ENCODE results near the gene LRRC74A. TPM values are rescaled to one million over a fixed set of nuclear protein-coding genes. Genes with fewer than 3 reads are reported as not detected.

Gene LRRC74A
- polyA plus RNA-seq, 1 donor (not counting 4 experiments of a cell fraction or from before 2014, with no cell fraction given) = not detected

DNA sequence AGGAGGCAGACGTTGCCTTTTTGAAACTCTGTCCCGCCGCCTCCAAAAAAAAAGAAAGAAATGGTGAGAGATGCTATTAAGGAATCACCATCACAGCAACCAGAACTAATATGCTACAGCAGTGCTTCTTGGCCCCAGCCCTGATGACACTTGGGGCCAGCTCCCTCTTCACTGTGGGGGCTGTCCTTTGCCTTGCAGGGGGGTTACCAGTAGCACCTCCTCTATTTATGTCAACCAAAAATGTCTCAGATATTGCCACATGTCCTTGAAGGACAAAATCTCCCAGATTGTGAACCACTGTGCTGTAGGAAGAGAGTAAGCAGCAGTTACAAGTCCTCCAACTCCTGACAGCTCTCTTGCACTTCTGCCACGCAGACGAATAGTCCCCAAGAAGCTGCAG is 76.4 kb downstream of the LRRC74A start:
- FAIRE-seq = no peak
- no peaks in the 10 kb centered on the region for H3K36me3 ChIP-seq (ENCODE audit: control insufficient read depth in 2 of 2, extremely low read depth in 1 of 2, insufficient read depth in 2 of 2, low read length in 2 of 2)
- dilution Hi-C loops (cut with MboI; ENCODE audit: extremely low pct_ligation_motif_present, low sequenced_read_pairs) = no loop called here

DNA sequence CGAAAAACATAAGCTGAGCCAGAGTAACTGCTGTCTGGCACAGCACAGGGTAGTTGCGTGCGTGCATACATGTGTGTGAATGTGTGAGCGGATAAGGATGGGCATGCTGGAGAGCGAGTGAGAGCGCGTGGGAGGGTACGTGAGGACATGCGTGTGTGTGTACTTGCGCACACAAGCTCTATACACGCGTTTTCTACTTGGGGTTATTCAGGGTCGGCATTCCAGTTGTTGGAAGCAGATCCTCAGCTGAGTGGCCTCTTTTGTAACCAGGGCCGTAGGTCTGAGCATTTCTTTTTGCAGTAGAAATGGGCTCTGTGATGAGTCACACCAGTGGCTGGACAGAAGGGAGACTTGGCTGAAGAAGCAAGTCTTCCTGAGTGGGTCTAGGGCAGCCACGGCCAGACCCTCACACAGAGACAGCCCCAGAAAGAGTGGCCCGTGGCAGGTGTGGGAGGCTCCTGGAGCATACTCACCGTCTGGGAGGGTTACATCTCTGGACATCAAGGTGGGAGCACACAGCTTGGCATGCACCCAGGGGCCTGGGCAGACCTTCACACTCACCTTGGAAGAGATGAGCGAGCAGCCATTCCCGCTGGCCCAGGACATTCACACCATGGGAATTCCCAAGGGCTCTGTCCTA is 78.0 kb downstream of the LRRC74A start:
- no peaks in the 10 kb centered on the region for H4K20me1 ChIP-seq (ENCODE audit: control insufficient read depth, extremely low read depth, insufficient read depth, low read length)
- peak overlapping the region; percentile 58 for H3K4me2 ChIP-seq (ENCODE audit: control insufficient read depth, extremely low read depth, insufficient read depth, low read depth, low read length)
- no peaks in the 10 kb centered on the region for H3K27me3 ChIP-seq (ENCODE audit: control insufficient read depth, extremely low read depth, insufficient read depth, low read length)
- no peak overlapping the region for H2AFZ ChIP-seq (ENCODE audit: control insufficient read depth, low read length)
- H3K79me2 ChIP-seq (ENCODE audit: control insufficient read depth, insufficient read depth, low read length) = no peaks in the 10 kb centered on the region
- dilution Hi-C loops (cut with MboI; ENCODE audit: extremely low pct_ligation_motif_present, low sequenced_read_pairs) = no loop called here
- H3K9me3 ChIP-seq (ENCODE audit: control insufficient read depth, low read depth, low read length) = no peaks in the 10 kb centered on the region
- FAIRE-seq = no peak
- H3K4me3 ChIP-seq (ENCODE audit: control insufficient read depth in 2 of 3, extremely low read depth in 1 of 3, insufficient read depth in 2 of 3, low read depth in 1 of 3, low read length in 3 of 3) = peak overlapping the region in 1 of 3 experiments; percentile 19
- H3K9me1 ChIP-seq (ENCODE audit: control insufficient read depth, extremely low read depth, insufficient read depth, low read length) = no peaks in the 10 kb centered on the region
- no peak for TF ChIP-seq EZH2 (IDR thresholded peaks at IDR 0.05; ENCODE audit: low read length)
- TF ChIP-seq, protein P1, sequence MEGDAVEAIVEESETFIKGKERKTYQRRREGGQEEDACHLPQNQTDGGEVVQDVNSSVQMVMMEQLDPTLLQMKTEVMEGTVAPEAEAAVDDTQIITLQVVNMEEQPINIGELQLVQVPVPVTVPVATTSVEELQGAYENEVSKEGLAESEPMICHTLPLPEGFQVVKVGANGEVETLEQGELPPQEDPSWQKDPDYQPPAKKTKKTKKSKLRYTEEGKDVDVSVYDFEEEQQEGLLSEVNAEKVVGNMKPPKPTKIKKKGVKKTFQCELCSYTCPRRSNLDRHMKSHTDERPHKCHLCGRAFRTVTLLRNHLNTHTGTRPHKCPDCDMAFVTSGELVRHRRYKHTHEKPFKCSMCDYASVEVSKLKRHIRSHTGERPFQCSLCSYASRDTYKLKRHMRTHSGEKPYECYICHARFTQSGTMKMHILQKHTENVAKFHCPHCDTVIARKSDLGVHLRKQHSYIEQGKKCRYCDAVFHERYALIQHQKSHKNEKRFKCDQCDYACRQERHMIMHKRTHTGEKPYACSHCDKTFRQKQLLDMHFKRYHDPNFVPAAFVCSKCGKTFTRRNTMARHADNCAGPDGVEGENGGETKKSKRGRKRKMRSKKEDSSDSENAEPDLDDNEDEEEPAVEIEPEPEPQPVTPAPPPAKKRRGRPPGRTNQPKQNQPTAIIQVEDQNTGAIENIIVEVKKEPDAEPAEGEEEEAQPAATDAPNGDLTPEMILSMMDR (optimal IDR thresholded peaks at IDR 0.05 in 1 of 3, IDR thresholded peaks at IDR 0.05 in 1 of 3, conservative IDR thresholded peaks at IDR 0.05 in 1 of 3; ENCODE audit: extremely low read depth in 1 of 3, insufficient read depth in 2 of 3, low read length in 3 of 3) = no peak
- H3K27ac ChIP-seq (ENCODE audit: control insufficient read depth, insufficient read depth, low read length) = peak overlapping the region; percentile 70
- no peak for DNase-seq (ENCODE audit: low read depth, low spot score)
- peaks cover 28% of the 10 kb centered on the region for H3K4me1 ChIP-seq (ENCODE audit: control insufficient read depth, extremely low read depth, insufficient read depth, low read length)
- H3K9ac ChIP-seq (ENCODE audit: control insufficient read depth, extremely low read depth, insufficient read depth, low read length) = peak overlapping the region; percentile 42
- no peaks in the 10 kb centered on the region for H3K36me3 ChIP-seq (ENCODE audit: control insufficient read depth in 2 of 2, extremely low read depth in 1 of 2, insufficient read depth in 2 of 2, low read length in 2 of 2)

More for the DNA sequence above, 76.4 kb downstream of the LRRC74A start:
- H3K79me2 ChIP-seq (ENCODE audit: control insufficient read depth, insufficient read depth, low read length) = no peaks in the 10 kb centered on the region
- no peak overlapping the region for H3K27ac ChIP-seq (ENCODE audit: control insufficient read depth, insufficient read depth, low read length)
- no peak overlapping the region for H2AFZ ChIP-seq (ENCODE audit: control insufficient read depth, low read length)
- no peak for DNase-seq (ENCODE audit: low read depth, low spot score)
- H3K4me2 ChIP-seq (ENCODE audit: control insufficient read depth, extremely low read depth, insufficient read depth, low read depth, low read length) = no peak overlapping the region
- H3K9me1 ChIP-seq (ENCODE audit: control insufficient read depth, extremely low read depth, insufficient read depth, low read length) = no peaks in the 10 kb centered on the region
- no peaks in the 10 kb centered on the region for H3K9me3 ChIP-seq (ENCODE audit: control insufficient read depth, low read depth, low read length)
- no peak overlapping the region for H3K9ac ChIP-seq (ENCODE audit: control insufficient read depth, extremely low read depth, insufficient read depth, low read length)
- H3K4me1 ChIP-seq (ENCODE audit: control insufficient read depth, extremely low read depth, insufficient read depth, low read length) = peaks cover 28% of the 10 kb centered on the region
- no peaks in the 10 kb centered on the region for H3K27me3 ChIP-seq (ENCODE audit: control insufficient read depth, extremely low read depth, insufficient read depth, low read length)
- no peak for TF ChIP-seq EZH2 (IDR thresholded peaks at IDR 0.05; ENCODE audit: low read length)
- TF ChIP-seq, protein P1 (optimal IDR thresholded peaks at IDR 0.05 in 1 of 3, IDR thresholded peaks at IDR 0.05 in 1 of 3, conservative IDR thresholded peaks at IDR 0.05 in 1 of 3; ENCODE audit: extremely low read depth in 1 of 3, insufficient read depth in 2 of 3, low read length in 3 of 3) = no peak
- H3K4me3 ChIP-seq (ENCODE audit: control insufficient read depth in 2 of 3, extremely low read depth in 1 of 3, insufficient read depth in 2 of 3, low read depth in 1 of 3, low read length in 3 of 3) = no peak overlapping the region
- no peaks in the 10 kb centered on the region for H4K20me1 ChIP-seq (ENCODE audit: control insufficient read depth, extremely low read depth, insufficient read depth, low read length)

Measured in keratinocyte (primary cell).